HepG2 (cell line): Measurements from ENCODE around the gene SLC36A3. TPM values are rescaled to one million over a fixed set of nuclear protein-coding genes. Genes with fewer than 3 reads are reported as not detected.

ENCODE experiments used
- ATAC-seq: fragments of 200-7000 bp; cut with Tn5 transposase; 3 replicates; pipeline ENCODE4 v1.9.1; 2020; ENCODE audit warnings: mild to moderate bottlenecking, moderate library complexity
- BruUV-seq: library from RNA; stranded (reverse); fragments of 400-500 nt; replicated peaks from 2 replicates; lab custom pipeline; 2021; lab: Mats Ljungman, UMichigan
- CTCF ChIA-PET: fragments of 300-600 bp; formaldehyde crosslinking; extraction: SDS; loops from one replicate; lab custom pipeline; 2021; ENCODE audit warnings: low total read pairs, inconsistent platforms, low intra/inter-chr PET ratio; lab: Yijun Ruan, JAX
- POLR2A ChIA-PET: fragments of 350-600 bp; sonication (Branson Sonifier 250); formaldehyde crosslinking; loops from one replicate; lab custom pipeline; 2020; ENCODE audit warnings: antibody characterized with exemption, inconsistent platforms; lab: Yijun Ruan, JAX
- DNase-seq: peaks from one replicate; pipeline ENCODE4 v3.0.0-alpha.2; 2015; ENCODE audit warnings: low spot score
- FAIRE-seq: peaks from 3 replicates; lab custom pipeline; 2011; peaks lifted over from hg19 to GRCh38; lab: Jason Lieb, UNC
- H2AFZ ChIP-seq: one replicate; pipeline ENCODE4 v1.6.1; 2011; ENCODE audit warnings: low read length, inconsistent platforms
- H3K27ac ChIP-seq: fragments of 300-600 bp; 3 replicates; pipeline ENCODE4 v1.8.0; 2011; ENCODE audit warnings: mixed run types, mild to moderate bottlenecking, mixed read lengths, low read length, inconsistent platforms; ENCODE audit not compliant: insufficient read depth; ENCODE audit errors: extremely low read length
- H3K27me3 ChIP-seq, 2 experiments: fragments of 200-600 bp in 1 of 2; 2 replicates in 1 of 2; 3 replicates in 1 of 2; pipeline versions ENCODE4 v1.6.0 to v1.8.0; 2011; ENCODE audit warnings: low read length in 2 of 2, mild to moderate bottlenecking in 2 of 2, moderate library complexity in 2 of 2, inconsistent platforms in 1 of 2; ENCODE audit not compliant: insufficient read depth in 2 of 2, control insufficient read depth in 1 of 2
- H3K36me3 ChIP-seq, 2 experiments: fragments of 200-600 bp in 1 of 2; replicated peaks in 1 of 2; 2 replicates in 1 of 2; 3 replicates in 1 of 2; pipeline versions ENCODE4 v1.5.1 to v1.8.0; 2011; ENCODE audit warnings: low read length in 2 of 2, inconsistent platforms in 1 of 2; ENCODE audit not compliant: insufficient read depth in 2 of 2, control insufficient read depth in 1 of 2
- H3K4me1 ChIP-seq: 2 replicates; pipeline ENCODE4 v1.5.1; 2012; ENCODE audit warnings: low read length, inconsistent platforms; ENCODE audit not compliant: insufficient read depth
- H3K4me2 ChIP-seq: 2 replicates; pipeline ENCODE4 v1.6.0; 2011; ENCODE audit warnings: low read depth, low read length, inconsistent platforms
- H3K4me3 ChIP-seq, 3 experiments: fragments of 200-600 bp in 1 of 3; sonication (generic), shearing (Covaris generic) in 1 of 3; replicated peaks in 1 of 3; 2 replicates each; pipeline ENCODE4 v1.5.1; 2011 to 2016; ENCODE audit warnings: low read length in 3 of 3, inconsistent platforms in 2 of 3, low read depth in 2 of 3, mild to moderate bottlenecking in 2 of 3, control low read depth in 1 of 3, mixed read lengths in 1 of 3; ENCODE audit not compliant: insufficient read depth in 1 of 3
- H3K79me2 ChIP-seq: one replicate; pipeline ENCODE4 v1.6.1; 2011; ENCODE audit warnings: low read length, inconsistent platforms; ENCODE audit not compliant: insufficient read depth
- H3K9ac ChIP-seq: 2 replicates; pipeline ENCODE4 v1.6.0; 2011; ENCODE audit warnings: mild to moderate bottlenecking, low read depth, low read length, inconsistent platforms; ENCODE audit not compliant: insufficient read depth
- H3K9me3 ChIP-seq: 2 replicates; pipeline ENCODE4 v1.5.1; 2012; ENCODE audit warnings: mild to moderate bottlenecking, low read length
- H4K20me1 ChIP-seq: 2 replicates; pipeline ENCODE4 v1.6.0; 2011; ENCODE audit warnings: inconsistent platforms, mild to moderate bottlenecking, low read length, moderate library complexity; ENCODE audit not compliant: insufficient read depth
- DMAP1 ChIP-seq: IDR thresholded peaks from 2 replicates; pipeline ENCODE4 v1.6.1; 2016
- GATA4 ChIP-seq: sonication (generic); IDR thresholded peaks from 2 replicates; pipeline ENCODE4 v1.6.1; 2016; ENCODE audit warnings: antibody characterized with exemption, low read depth, borderline replicate concordance
- HINFP ChIP-seq: sonication (generic); formaldehyde crosslinking; IDR thresholded peaks from 2 replicates; pipeline ENCODE4 v1.4.0; 2020; ENCODE audit warnings: low read depth, mild to moderate bottlenecking, missing genetic modification reagents
- SNAI1 ChIP-seq: sonication (generic); formaldehyde crosslinking; IDR thresholded peaks from 2 replicates; pipeline ENCODE4 v1.5.0; 2020; ENCODE audit warnings: mild to moderate bottlenecking, missing genetic modification reagents, borderline replicate concordance
- ZNF629 ChIP-seq: sonication (generic); formaldehyde crosslinking; conservative IDR thresholded peaks from 2 replicates; pipeline ENCODE4 v1.5.0; 2020; ENCODE audit warnings: missing genetic modification reagents
- ZNF878 ChIP-seq: sonication (generic); formaldehyde crosslinking; IDR thresholded peaks from 2 replicates; pipeline ENCODE4 v1.8.1; 2023; ENCODE audit warnings: mild to moderate bottlenecking, missing genetic modification reagents, moderate library complexity
- WGBS: methylation state at CpG from one replicate; pipeline ENCODE4 v1.1.6; 2017; ENCODE audit warnings: low lambda C conversion rate; 5-methylcytosine and 5-hydroxymethylcytosine counted together
- in situ Hi-C: cut with HindIII; loops from 2 replicates; pipeline ENCODE4 v1.10.0; 2017; ENCODE audit warnings: low pct_unique_long_range_greater_than_20kb; ENCODE audit not compliant: extremely low pct_ligation_motif_present
- intact Hi-C: fragments of 100-400 bp; cut with micrococcal nuclease; formaldehyde crosslinking; loops from one replicate; pipeline ENCODE4 v1.10.0; 2022; ENCODE audit not compliant: unreplicated experiment
- polyA plus RNA-seq, 8 experiments: library from polyadenylated mRNA; depleted of rRNA in 3 of 8; stranded (reverse) in 7 of 8; unstranded in 1 of 8; fragments of >200 nt; fragmentation: Illumina TruSeq in 4 of 8; extraction: Trizol in 4 of 8; gene quantifications; 2 replicates each; pipeline versions ENCODE4 v1.2.1 to v1.2.3, GENCODE V29; 2011 to 2016; ENCODE audit warnings: low read depth in 4 of 8, missing spikeins in 1 of 8, mixed read lengths in 1 of 8; ENCODE audit not compliant: insufficient read depth in 1 of 8
- total RNA-seq, 5 experiments: library from RNA; depleted of rRNA; stranded (reverse); fragments of >200 nt; fragmentation: Illumina TruSeq; extraction: Trizol; gene quantifications; 2 replicates each; pipeline ENCODE4 v1.2.3, GENCODE V29; 2016; ENCODE audit warnings: low read depth in 1 of 5
- TF ChIP-seq, protein P1 (sequence below): IDR thresholded peaks from 2 replicates; pipeline ENCODE4 v1.6.1; 2016; ENCODE audit warnings: low read depth, borderline replicate concordance
- TF ChIP-seq, protein P2 (sequence below): sonication (generic); formaldehyde crosslinking; IDR thresholded peaks from 2 replicates; pipeline ENCODE4 v1.4.0; 2020; ENCODE audit warnings: missing genetic modification reagents, borderline replicate concordance
- TF ChIP-seq, protein P3 (sequence below): sonication (generic); formaldehyde crosslinking; IDR thresholded peaks from 2 replicates; pipeline ENCODE4 v1.8.0; 2023; ENCODE audit warnings: mild to moderate bottlenecking, missing genetic modification reagents

The SLC36A3 gene
- total and polyA plus RNA-seq, 2 of the 13 experiments (the other 11 are each of a cell fraction or from before 2014, with no cell fraction given): not detected

DNA sequence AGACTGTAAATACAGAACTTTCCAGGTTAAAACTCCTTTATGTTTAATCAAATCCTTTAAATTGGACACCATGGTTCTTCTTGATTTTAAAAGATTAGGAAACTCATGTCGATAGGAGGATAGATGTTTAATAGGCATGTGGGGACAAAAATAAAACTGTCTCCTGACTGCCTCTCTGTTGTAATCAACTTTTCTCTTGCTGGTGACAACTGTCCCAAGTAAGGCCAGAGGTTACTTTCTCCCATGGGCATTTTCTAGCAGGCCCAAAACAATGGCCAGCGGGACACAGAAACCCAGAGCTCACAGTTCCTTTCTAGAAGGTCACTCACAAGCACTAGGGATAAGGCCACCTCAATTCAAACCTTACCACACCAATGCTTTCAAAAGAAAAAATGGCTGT, 29.3 kb upstream of the SLC36A3 start:
- in situ Hi-C loops (no loop called here), intact Hi-C loops (no loop called here)
- no TSS peak for BruUV-seq
- Histone ChIP-seq H3K9ac (no peak overlapping the region), H3K27me3 (peaks cover 0 to under 1% of the 10 kb centered on the region in 2 experiments; a peak in 2 of 5 replicates), H3K4me2 (no peak overlapping the region), H2AFZ (no peak overlapping the region), H3K36me3 (no peaks in the 10 kb centered on the region), H3K79me2 (no peaks in the 10 kb centered on the region), H3K27ac (no peak overlapping the region), H4K20me1 (no peaks in the 10 kb centered on the region), H3K4me3 (no peak overlapping the region), H3K4me1 (no peaks in the 10 kb centered on the region), H3K9me3 (no peaks in the 10 kb centered on the region)
- ATAC-seq (no peak), FAIRE-seq (no peak), DNase-seq (no peak)
- WGBS: 21% methylated on average over 2 of the region's 2 CpGs
- TF ChIP-seq HINFP (CRISPR knock-in tag) (no peak), ZNF878 (no peak), GATA4 (no peak), SNAI1 (CRISPR knock-in tag) (no peak), ZNF629 (CRISPR knock-in tag) (no peak), DMAP1 (CRISPR knock-in tag) (no peak)
- TF ChIP-seq, protein P1, sequence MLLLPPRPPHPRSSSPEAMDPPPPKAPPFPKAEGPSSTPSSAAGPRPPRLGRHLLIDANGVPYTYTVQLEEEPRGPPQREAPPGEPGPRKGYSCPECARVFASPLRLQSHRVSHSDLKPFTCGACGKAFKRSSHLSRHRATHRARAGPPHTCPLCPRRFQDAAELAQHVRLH (CRISPR knock-in tag): no peak
- TF ChIP-seq, protein P2, sequence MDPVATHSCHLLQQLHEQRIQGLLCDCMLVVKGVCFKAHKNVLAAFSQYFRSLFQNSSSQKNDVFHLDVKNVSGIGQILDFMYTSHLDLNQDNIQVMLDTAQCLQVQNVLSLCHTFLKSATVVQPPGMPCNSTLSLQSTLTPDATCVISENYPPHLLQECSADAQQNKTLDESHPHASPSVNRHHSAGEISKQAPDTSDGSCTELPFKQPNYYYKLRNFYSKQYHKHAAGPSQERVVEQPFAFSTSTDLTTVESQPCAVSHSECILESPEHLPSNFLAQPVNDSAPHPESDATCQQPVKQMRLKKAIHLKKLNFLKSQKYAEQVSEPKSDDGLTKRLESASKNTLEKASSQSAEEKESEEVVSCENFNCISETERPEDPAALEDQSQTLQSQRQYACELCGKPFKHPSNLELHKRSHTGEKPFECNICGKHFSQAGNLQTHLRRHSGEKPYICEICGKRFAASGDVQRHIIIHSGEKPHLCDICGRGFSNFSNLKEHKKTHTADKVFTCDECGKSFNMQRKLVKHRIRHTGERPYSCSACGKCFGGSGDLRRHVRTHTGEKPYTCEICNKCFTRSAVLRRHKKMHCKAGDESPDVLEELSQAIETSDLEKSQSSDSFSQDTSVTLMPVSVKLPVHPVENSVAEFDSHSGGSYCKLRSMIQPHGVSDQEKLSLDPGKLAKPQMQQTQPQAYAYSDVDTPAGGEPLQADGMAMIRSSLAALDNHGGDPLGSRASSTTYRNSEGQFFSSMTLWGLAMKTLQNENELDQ (CRISPR knock-in tag): no peak
- TF ChIP-seq, protein P3, sequence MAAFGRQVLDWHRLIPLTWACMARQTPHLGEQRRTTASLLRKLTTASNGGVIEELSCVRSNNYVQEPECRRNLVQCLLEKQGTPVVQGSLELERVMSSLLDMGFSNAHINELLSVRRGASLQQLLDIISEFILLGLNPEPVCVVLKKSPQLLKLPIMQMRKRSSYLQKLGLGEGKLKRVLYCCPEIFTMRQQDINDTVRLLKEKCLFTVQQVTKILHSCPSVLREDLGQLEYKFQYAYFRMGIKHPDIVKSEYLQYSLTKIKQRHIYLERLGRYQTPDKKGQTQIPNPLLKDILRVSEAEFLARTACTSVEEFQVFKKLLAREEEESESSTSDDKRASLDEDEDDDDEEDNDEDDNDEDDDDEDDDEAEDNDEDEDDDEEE (CRISPR knock-in tag): no peak
- ChIA-PET POLR2A (no interaction called here), CTCF (no interaction called here)
